Activated T-helper 1 cell treated with anti-CD3 and anti-CD28 coated beads, Interleukin-12 subunit alpha, Interleukin-12 subunit beta, Interleukin-2, Interleukin-4 antibody, amounts not matched to agents 30 ng/mL and 10 ng/mL and 1 ng/mL, durations not matched to agents 14 hours and 24 hours and 36 hours (primary cell): Measurements from ENCODE around the gene TAF6. TPM values are rescaled to one million over a fixed set of nuclear protein-coding genes. Genes with fewer than 3 reads are reported as not detected.

Experiments used
- DNase-seq: peaks from one replicate; pipeline ENCODE4 v3.0.0; 2021; ENCODE audit warnings: low spot score
- H3K27ac Mint-ChIP-seq: one replicate; pipeline ENCODE4 v1.8.0; 2021; ENCODE audit warnings: mild to moderate bottlenecking, mixed read lengths
- H3K27me3 Mint-ChIP-seq: one replicate; pipeline ENCODE4 v1.8.0; 2022; ENCODE audit warnings: mild to moderate bottlenecking, moderate library complexity, mixed read lengths; ENCODE audit not compliant: insufficient read depth
- H3K36me3 Mint-ChIP-seq: one replicate; pipeline ENCODE4 v1.8.0; 2021; ENCODE audit warnings: low read depth, mixed read lengths
- H3K4me1 Mint-ChIP-seq: one replicate; pipeline ENCODE4 v1.8.0; 2021; ENCODE audit warnings: low read depth, mixed read lengths
- H3K4me3 Mint-ChIP-seq: one replicate; pipeline ENCODE4 v1.8.0; 2021; ENCODE audit warnings: mild to moderate bottlenecking, moderate library complexity, mixed read lengths
- H3K9me3 Mint-ChIP-seq: one replicate; pipeline ENCODE4 v1.8.0; 2021; ENCODE audit warnings: mixed read lengths
- intact Hi-C: fragments of 100-400 bp; cut with micrococcal nuclease; formaldehyde crosslinking; loops from one replicate; pipeline ENCODE4 v1.15.1; 2024
- total RNA-seq: library from RNA; stranded (reverse); gene quantifications from 2 replicates; pipeline ENCODE4 v1.2.3, GENCODE V29; 2022

Gene TAF6
- total RNA-seq, 1 donor from 2014 or later, result 79.2 TPM

DNA sequence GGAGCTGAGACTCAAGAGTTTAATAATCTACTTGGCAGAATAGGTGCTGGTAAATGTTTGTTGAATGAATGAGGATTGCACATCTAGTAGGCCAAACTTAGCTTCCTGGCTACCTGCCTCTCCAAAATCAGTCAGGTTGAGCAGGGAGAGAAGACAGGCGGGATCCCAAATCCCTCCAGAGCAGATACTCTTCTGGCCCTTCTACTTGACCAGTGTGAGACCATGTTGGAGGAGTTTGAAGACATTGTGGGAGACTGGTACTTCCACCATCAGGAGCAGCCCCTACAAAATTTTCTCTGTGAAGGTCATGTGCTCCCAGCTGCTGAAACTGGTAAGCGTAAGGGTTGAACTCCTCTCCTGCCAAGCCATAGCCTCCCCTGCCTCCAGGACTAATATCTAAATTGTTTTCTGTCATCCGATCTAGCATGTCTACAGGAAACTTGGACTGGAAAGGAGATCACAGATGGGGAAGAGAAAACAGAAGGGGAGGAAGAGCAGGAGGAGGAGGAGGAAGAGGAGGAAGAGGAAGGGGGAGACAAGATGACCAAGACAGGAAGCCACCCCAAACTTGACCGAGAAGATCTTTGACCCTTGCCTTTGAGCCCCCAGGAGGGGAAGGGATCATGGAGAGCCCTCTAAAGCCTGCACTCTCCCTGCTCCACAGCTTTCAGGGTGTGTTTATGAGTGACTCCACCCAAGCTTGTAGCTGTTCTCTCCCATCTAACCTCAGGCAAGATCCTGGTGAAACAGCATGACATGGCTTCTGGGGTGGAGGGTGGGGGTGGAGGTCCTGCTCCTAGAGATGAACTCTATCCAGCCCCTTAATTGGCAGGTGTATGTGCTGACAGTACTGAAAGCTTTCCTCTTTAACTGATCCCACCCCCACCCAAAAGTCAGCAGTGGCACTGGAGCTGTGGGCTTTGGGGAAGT, 5.4 kb upstream of the TAF6 start:
- no peak for DNase-seq
- Mint-ChIP-seq H3K27ac (peak overlapping the region; percentile 29), H3K4me1 (peaks cover 29% of the 10 kb centered on the region), H3K9me3 (no peaks in the 10 kb centered on the region), H3K36me3 (peaks cover 6% of the 10 kb centered on the region), H3K4me3 (peak overlapping the region; percentile 94), H3K27me3 (no peaks in the 10 kb centered on the region)
- intact Hi-C loops, result loop anchor here (10.0 kb wide), 1 partner anchor 550 kb away; the partner anchor contains the start of gene GNB2

DNA sequence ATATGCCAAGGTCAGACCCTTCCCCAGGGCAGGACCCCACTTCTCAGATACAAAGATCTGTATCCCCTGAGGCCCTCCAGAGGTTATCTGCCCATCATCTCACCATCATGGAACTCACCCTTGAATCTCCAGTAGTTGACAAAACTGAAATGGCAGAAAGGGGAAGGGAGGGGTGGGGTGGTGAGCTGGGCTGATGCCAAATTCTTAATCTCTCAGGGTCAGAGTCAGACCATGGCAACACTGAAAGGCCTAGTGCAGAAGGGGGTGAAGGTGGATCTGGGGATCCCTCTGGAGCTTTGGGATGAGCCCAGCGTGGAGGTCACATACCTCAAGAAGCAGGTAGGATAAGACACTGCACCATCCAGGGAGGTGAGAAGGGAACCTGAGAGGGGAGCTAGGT, 3.4 kb upstream of the TAF6 start:
- Mint-ChIP-seq H3K4me3 (no peak overlapping the region), H3K9me3 (no peaks in the 10 kb centered on the region), H3K4me1 (peaks cover 30% of the 10 kb centered on the region), H3K27ac (no peak overlapping the region), H3K36me3 (peaks cover 6% of the 10 kb centered on the region), H3K27me3 (no peaks in the 10 kb centered on the region)
- DNase-seq, result no peak
- intact Hi-C loops, result loop anchor here (10.0 kb wide), 1 partner anchor 552 kb away; the partner anchor contains the start of gene GNB2

DNA sequence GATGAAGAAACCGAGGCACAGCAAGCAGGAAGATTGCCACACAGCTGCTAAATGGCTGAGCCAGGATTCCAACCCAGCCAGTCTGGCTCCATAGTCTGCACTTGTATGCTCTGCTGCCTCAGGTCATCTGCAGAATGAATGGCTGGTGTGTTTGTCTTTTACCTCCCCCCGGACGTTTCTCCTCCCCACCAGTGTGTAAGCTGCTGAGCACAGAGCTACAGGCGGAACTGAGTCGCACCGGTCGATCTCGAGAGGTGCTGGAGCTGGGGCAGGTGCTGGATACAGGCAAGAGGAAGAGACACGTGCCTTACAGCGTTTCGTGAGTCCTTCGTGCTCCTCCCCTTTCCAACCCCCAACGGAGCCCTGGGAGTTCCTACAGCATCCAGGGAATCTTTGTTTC, 2.9 kb upstream of the TAF6 start:
- peaks cover 30% of the 10 kb centered on the region for H3K4me1 Mint-ChIP-seq
- intact Hi-C loops, result loop anchor here (10.0 kb wide), 1 partner anchor 553 kb away; the partner anchor contains the start of gene GNB2
- DNase-seq, result no peak
- no peaks in the 10 kb centered on the region for H3K27me3 Mint-ChIP-seq
- H3K36me3 Mint-ChIP-seq, result peaks cover 6% of the 10 kb centered on the region
- H3K9me3 Mint-ChIP-seq, result no peaks in the 10 kb centered on the region
- no peak overlapping the region for H3K4me3 Mint-ChIP-seq
- H3K27ac Mint-ChIP-seq, result no peak overlapping the region

DNA sequence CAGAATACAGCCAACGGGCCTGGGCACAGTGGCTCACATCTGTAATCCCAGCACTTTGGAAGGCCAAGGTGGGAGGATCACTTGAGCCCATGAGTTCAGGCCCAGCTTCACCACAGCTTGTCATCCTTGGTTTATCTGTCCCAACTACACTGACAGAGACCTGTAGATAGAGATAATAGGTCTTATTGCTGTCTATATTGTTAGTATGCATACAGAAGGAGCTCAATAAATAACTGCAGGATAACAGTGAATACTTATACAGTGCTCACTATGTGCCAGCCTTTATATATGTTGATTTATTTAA, 1.5 kb upstream of the TAF6 start:
- Mint-ChIP-seq H3K4me1 (peaks cover 30% of the 10 kb centered on the region), H3K27me3 (no peaks in the 10 kb centered on the region), H3K36me3 (peaks cover 9% of the 10 kb centered on the region), H3K4me3 (peak overlapping the region; percentile 98), H3K9me3 (no peaks in the 10 kb centered on the region), H3K27ac (peak overlapping the region; percentile 97)
- no peak for DNase-seq
- intact Hi-C loops, result loop anchor here (1.0 to 10.0 kb wide), 2 partner anchors 28 to 554 kb away; partner anchors contain the start of genes GNB2 and LAMTOR4

DNA sequence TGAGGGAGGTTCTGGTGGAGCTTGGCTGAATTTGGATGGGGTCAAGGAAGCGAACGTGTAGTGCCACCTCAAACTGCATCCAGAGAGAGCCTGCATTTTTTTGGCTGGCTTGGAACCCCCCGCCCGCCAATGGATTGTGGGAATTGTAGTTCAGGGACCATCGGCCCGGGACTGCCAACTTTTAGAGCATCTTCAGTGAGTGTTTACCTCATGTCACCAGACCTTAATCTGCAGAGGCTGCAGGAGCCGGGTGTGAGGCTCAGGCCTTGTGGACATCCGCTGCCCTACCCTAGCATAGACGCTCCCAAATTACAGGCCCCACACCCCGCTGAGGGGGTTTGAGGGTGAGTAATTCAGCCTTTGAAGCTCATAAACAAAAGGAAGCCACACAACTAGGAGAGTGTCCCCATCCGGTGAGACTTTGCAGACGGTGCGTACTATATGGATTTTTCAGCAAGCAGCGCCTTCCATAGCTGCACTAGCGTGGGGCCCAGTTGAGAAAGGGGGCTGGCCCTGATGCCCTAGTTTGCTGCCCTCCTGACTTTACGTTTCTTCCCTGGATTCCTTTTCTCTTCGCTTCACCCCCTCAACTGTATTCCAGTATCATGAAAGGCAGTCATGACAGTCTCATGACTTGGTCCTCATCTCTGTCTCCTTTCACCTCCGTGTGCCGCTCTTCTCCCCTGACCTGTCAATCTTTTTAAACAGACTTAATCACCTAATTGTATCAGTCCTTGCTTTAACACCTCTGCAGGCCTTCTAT, 993 bp upstream of the TAF6 start:
- peak overlapping the region; percentile 97 for H3K27ac Mint-ChIP-seq
- DNase-seq, result peak; percentile 66
- peaks cover 9% of the 10 kb centered on the region for H3K36me3 Mint-ChIP-seq
- intact Hi-C loops, result loop anchor here (1.0 to 10.0 kb wide), 7 partner anchors 7 to 555 kb away; partner anchors contain the start of genes AP4M1, GNB2, LAMTOR4 and MCM7
- peak overlapping the region; percentile 98 for H3K4me3 Mint-ChIP-seq
- H3K4me1 Mint-ChIP-seq, result peaks cover 26% of the 10 kb centered on the region
- no peaks in the 10 kb centered on the region for H3K9me3 Mint-ChIP-seq
- no peaks in the 10 kb centered on the region for H3K27me3 Mint-ChIP-seq

DNA sequence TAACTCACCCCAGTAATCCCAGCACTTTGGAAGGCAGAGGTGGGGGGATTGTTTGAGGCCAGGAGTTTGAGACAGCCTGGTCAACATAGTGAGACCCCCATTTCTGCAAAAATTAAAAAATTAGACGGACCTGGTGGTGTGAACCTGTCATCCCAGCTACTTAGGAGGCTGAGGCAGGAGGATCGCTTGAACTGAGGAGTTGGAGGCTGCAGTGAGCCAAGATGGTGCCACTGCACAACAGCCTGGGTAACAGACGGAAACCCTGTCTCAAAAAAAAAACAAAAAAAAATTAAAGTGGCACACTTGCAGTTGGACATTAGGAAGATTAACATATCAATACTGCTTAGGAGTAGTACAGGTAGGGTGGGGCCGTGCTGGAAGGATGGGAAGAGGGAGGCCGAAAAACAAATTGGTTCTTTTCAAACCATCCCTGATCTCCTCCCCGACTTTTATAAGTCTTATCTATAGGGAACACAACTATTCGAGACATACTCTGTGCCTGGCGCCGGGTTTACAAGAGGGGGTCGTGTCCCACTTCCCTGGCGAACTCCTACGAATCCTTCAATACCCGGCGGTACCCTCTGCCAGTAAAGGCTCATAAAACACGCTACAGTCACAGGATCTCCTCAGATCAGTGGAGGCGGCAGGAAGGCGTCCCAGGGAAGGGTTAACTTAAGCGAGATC, 628 bp downstream of the TAF6 start:
- Mint-ChIP-seq H3K9me3 (no peaks in the 10 kb centered on the region), H3K27me3 (no peaks in the 10 kb centered on the region), H3K4me1 (peaks cover 16% of the 10 kb centered on the region), H3K36me3 (peaks cover 7% of the 10 kb centered on the region), H3K27ac (peak overlapping the region; percentile 97), H3K4me3 (peak overlapping the region; percentile 98)
- DNase-seq, result no peak
- intact Hi-C loops, result loop anchor here (1.0 to 2.0 kb wide), 5 partner anchors 9 to 310 kb away; partner anchors contain the start of genes AP4M1, MCM7, TRIM4 and ZCWPW1

DNA sequence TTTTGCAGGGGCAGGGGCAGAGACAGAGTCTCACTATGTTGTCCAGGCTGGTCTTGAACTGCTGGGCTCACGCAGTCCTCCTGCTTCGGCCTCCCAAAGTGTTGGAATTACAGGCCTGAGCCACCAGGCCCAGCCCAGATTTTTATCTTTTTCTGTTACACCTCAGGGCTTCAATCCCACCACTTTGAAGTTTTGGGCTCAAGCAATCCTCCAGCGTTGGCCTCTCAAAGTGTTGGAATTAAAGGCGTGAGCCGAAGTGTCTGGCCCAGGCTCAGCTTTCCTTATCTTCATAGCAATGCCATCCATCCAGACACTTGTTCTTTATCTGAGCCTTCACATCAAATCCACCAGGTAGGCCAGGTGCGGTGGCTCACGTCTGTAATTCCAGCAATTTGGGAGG, 4.1 kb downstream of the TAF6 start:
- DNase-seq, result no peak
- Mint-ChIP-seq H3K4me1 (peaks cover 8% of the 10 kb centered on the region), H3K36me3 (peaks cover 19% of the 10 kb centered on the region), H3K27ac (no peak overlapping the region), H3K27me3 (no peaks in the 10 kb centered on the region), H3K4me3 (no peak overlapping the region), H3K9me3 (no peaks in the 10 kb centered on the region)
- intact Hi-C loops, result no loop called here

DNA sequence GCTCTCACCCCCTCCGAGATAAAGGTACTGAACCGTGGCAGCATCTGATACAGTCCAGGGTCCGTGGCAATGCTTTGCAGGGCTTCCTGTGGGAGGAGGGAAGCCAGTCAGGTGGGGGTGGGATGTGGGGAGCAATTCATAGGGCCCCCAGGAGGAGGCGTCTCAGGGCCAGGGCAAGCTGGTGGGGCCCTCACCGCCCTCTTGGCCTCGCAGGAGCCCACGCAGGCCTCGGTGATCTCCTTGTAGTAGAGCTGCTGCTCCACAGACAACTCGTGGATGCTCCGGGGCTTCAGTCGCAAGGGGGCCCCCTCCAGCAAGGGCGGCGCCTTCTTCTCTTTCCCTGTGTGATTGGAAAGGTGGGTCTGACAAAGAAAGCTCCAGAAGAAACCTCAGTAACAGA, 7.2 kb downstream of the TAF6 start:
- DNase-seq, result no peak
- Mint-ChIP-seq H3K27me3 (no peaks in the 10 kb centered on the region), H3K9me3 (no peaks in the 10 kb centered on the region), H3K27ac (no peak overlapping the region), H3K4me3 (no peak overlapping the region), H3K36me3 (peaks cover 30% of the 10 kb centered on the region), H3K4me1 (no peaks in the 10 kb centered on the region)
- intact Hi-C loops, result no loop called here

DNA sequence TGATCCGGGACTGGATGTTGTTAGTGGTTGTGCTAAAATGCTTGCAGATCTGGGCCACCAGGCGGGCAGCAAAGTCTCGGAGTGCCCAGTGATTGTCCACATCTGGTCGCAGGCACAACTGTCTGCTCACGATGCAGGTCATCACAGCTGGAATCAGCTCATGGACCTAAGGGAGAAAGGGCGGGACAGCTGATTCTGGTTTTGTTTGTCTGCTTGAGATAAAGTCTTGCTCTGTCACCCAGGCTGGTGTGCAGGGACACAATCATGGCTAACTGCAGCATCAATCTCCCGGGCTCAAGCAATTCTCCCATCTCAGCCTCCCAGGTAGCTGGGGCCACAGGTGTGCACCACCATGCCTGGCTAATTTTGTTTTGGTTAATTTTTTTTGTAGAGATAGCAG, 8.0 kb downstream of the TAF6 start:
- Mint-ChIP-seq H3K36me3 (peaks cover 28% of the 10 kb centered on the region), H3K9me3 (no peaks in the 10 kb centered on the region)

DNA sequence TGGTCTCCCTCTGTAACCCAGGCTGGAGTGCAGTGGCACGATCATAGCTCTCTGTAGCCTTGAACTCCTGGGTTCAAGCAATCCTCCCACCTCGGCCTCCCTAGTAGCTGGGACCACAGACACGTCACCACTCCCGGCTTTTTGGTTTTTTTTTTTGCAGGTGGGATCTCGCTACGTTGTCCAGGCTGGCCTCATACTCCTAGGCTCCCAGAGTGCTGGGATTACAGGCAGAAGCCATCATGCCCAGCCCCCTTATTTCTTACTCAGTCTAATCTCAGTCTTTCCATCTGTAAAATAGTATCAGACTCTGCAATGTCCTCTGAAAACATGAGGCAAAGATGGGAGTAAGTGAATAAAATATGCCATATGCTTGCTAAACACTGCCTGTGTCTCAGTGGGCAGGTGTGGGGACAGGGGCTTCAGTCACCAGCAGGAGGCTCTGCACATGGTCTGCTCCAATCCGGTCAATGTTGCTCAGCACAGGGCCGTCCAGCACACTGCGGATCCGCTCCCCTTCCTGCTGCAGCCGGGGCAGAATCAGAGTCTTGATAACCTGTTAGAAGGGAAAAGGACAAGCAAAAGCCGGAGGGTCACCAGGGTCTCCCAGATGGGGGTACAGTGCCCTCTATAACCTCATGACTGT, 9.5 kb downstream of the TAF6 start:
- DNase-seq, result no peak
- Mint-ChIP-seq H3K4me1 (no peaks in the 10 kb centered on the region), H3K36me3 (peaks cover 28% of the 10 kb centered on the region), H3K27ac (no peak overlapping the region), H3K27me3 (no peaks in the 10 kb centered on the region), H3K4me3 (no peak overlapping the region), H3K9me3 (no peaks in the 10 kb centered on the region)
- intact Hi-C loops, result no loop called here

More for the DNA sequence above, 8.0 kb downstream of the TAF6 start:
- DNase-seq, result no peak
- no peak overlapping the region for H3K27ac Mint-ChIP-seq
- H3K4me1 Mint-ChIP-seq, result no peaks in the 10 kb centered on the region
- H3K27me3 Mint-ChIP-seq, result no peaks in the 10 kb centered on the region
- H3K4me3 Mint-ChIP-seq, result no peak overlapping the region
- intact Hi-C loops, result no loop called here

DNA sequence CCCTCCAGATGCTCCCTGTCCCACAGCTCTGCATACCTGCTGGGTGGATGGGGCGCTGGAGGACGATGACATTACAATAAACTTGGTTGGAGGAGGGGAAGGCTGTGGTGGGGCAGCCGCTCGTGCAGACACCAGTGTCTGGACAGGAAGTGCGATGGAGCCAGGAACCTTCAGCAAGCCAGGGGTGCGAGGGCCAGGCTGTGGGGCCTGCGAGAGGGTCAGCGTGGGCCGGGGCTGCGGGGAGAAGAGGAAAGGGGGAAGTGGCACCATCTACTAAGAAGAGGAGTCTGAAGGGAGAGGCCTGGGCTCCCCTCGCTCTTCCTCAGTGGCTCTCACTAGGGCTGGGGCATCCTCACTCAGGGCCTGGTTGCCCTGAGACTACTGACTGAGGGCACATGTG, 11.3 kb downstream of the TAF6 start:
- DNase-seq, result no peak
- intact Hi-C loops, result no loop called here
- Mint-ChIP-seq H3K9me3 (no peaks in the 10 kb centered on the region), H3K4me1 (peaks cover 4% of the 10 kb centered on the region), H3K36me3 (peaks cover 32% of the 10 kb centered on the region), H3K27me3 (no peaks in the 10 kb centered on the region), H3K27ac (no peak overlapping the region), H3K4me3 (no peak overlapping the region)

DNA sequence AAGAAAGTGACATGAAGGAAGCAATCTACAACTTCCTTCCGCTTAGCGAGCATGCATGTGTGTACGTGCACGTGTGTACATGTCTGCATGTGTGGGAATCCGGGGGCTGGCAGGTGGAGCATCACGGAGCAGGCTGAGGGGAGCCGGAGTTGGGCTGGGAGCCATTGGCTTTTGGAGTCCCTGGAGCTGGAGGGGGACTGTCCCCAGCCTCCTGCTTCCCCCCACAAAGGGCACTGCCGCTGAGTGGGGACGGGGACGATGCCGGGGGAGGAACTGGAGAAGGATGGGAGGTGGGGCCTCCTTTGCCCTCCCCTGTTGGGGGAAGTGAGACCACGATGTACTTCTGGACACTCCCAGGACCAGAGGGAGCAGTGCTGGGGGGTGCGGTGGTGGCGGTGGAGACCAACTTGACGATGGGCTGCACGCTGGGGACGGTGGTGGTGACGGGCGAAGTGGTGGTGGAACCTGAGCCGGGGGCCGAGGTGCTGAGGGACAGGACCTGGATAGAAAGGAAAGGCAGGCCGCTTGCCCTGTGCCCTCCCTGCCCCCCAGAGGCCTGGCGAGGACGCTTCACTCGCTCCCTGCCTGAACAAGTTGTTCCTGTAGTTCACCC, 11.9 kb downstream of the TAF6 start:
- Mint-ChIP-seq H3K9me3 (no peaks in the 10 kb centered on the region), H3K36me3 (peaks cover 30% of the 10 kb centered on the region), H3K27ac (no peak overlapping the region), H3K27me3 (no peaks in the 10 kb centered on the region), H3K4me1 (peaks cover 9% of the 10 kb centered on the region), H3K4me3 (no peak overlapping the region)
- intact Hi-C loops, result no loop called here
- DNase-seq, result no peak
